Esophagus muscularis mucosa (tissue), 4 donors: ENCODE data around the gene TGFBR3.

Experiments
- CTCF ChIP-seq, 3 experiments: fragments of 200-600 bp in 2 of 3; fragments of 450-650 bp in 1 of 3; sonication (generic) in 2 of 3; IDR thresholded peaks; one replicate each; pipeline ENCODE4 v1.5.1; 2017 to 2019; ENCODE audit warnings: antibody characterized with exemption in 3 of 3, mild to moderate bottlenecking in 2 of 3, moderate library complexity in 1 of 3
- EP300 ChIP-seq: sonication (generic); formaldehyde crosslinking; IDR thresholded peaks from one replicate; pipeline ENCODE4 v1.6.1; 2017; ENCODE audit warnings: antibody characterized with exemption
- POLR2A ChIP-seq: fragments of 450-650 bp; IDR thresholded peaks from one replicate; pipeline ENCODE4 v1.6.1; 2017; ENCODE audit warnings: antibody characterized with exemption, moderate library complexity, mild to moderate bottlenecking, low read depth

DNA sequence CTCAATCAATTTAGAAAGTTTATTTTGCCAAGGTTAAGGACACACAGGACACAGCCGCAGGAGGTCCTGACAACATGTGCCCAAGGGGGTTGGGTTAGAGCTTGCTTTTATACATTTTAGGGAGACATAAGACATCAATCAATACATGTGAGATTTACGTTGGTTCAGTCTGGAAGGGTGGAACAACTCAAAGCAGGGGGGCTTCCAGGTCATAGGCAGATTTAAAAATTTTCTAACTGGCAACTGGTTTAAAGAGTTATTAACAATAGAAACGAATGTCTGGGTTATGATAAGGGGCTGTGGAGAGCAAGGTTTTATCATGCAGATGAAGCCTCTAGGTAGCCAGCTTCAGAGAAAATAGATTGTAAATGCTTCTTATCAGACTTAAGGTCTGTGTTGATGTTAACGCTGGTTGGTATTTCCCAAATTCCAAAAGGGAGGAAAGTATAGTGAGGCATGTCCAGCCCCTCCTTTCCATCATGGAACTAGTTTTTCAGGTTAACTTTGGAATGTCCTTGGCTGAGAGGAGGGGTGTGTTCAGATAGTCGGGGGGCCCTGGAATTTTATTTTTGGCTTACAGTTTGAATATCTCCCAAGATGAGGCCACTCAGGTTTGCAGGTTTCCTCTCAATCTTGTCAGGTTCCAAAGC, 31.0 kb upstream of the TGFBR3 start:
- no peak for TF ChIP-seq POLR2A
- TF ChIP-seq EP300, result no peak
- no peak for TF ChIP-seq CTCF (IDR thresholded peaks at IDR 0.05)
